Mesothelial cell of epicardium (in vitro differentiated cells): ENCODE data around the gene TNFRSF25. TPM values are rescaled to one million over a fixed set of nuclear protein-coding genes. Genes with fewer than 3 reads are reported as not detected.
A peak's percentile ranks its signal among the peaks of the same experiment; 100 is the strongest.

ENCODE experiments used
- DNase-seq, 2 experiments: peaks; one replicate each; pipeline ENCODE4 v3.0.0; 2021; ENCODE audit warnings: low spot score in 2 of 2; ENCODE audit not compliant: unreplicated experiment in 2 of 2
- H3K27ac Mint-ChIP-seq: 2 replicates; pipeline ENCODE4 v1.8.0; 2021; ENCODE audit warnings: mixed read lengths
- H3K27me3 Mint-ChIP-seq: 2 replicates; pipeline ENCODE4 v1.8.0; 2021; ENCODE audit warnings: low read depth, mixed read lengths
- H3K36me3 Mint-ChIP-seq: 2 replicates; pipeline ENCODE4 v1.8.0; 2021; ENCODE audit warnings: mixed read lengths
- H3K4me1 Mint-ChIP-seq: 2 replicates; pipeline ENCODE4 v1.8.0; 2021; ENCODE audit warnings: mixed read lengths
- H3K4me3 Mint-ChIP-seq: 2 replicates; pipeline ENCODE4 v1.8.0; 2021; ENCODE audit warnings: mild to moderate bottlenecking, moderate library complexity, mixed read lengths
- H3K9me3 Mint-ChIP-seq: 2 replicates; pipeline ENCODE4 v1.8.0; 2021; ENCODE audit warnings: mixed read lengths
- total RNA-seq: library from RNA; stranded (reverse); gene quantifications from 3 replicates; pipeline ENCODE4 v1.2.1, GENCODE V29; 2021
- TF ChIP-seq, protein P1 (sequence below): fragments of 200-600 bp; sonication (generic); IDR thresholded peaks from one replicate; pipeline ENCODE4 v1.5.0; 2021; ENCODE audit warnings: antibody characterized with exemption; ENCODE audit not compliant: unreplicated experiment

TNFRSF25 gene, protein sequence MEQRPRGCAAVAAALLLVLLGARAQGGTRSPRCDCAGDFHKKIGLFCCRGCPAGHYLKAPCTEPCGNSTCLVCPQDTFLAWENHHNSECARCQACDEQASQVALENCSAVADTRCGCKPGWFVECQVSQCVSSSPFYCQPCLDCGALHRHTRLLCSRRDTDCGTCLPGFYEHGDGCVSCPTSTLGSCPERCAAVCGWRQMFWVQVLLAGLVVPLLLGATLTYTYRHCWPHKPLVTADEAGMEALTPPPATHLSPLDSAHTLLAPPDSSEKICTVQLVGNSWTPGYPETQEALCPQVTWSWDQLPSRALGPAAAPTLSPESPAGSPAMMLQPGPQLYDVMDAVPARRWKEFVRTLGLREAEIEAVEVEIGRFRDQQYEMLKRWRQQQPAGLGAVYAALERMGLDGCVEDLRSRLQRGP
- total RNA-seq = 38.9 to 41.6 TPM (median 39.4 TPM) in 3 replicates

DNA sequence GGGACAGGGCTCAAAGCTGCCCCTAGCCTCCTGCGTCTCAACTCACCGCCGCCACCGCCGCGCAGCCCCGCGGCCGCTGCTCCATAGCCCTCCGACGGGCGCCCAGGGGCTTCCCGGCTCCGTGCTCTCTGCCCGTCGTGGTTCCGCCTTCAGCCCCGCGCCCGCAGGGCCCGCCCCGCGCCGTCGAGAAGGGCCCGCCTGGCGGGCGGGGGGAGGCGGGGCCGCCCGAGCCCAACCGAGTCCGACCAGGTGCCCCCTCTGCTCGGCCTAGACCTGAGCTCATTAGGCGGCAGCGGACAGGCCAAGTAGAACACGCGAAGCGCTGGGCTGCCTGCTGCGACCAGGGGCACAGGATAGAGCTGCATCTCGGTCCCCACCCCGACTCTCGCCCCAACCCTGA is at the start of gene TNFRSF25:
Gene TNFRSF25, minus strand, starts transcription at position 151 of the 400 bp plus-strand sequence. Its CDS starts 66 bp downstream, at position 85.
- no peaks in the 10 kb centered on the region for H3K9me3 Mint-ChIP-seq
- H3K27me3 Mint-ChIP-seq = peaks cover 4% of the 10 kb centered on the region
- TF ChIP-seq, protein P1, sequence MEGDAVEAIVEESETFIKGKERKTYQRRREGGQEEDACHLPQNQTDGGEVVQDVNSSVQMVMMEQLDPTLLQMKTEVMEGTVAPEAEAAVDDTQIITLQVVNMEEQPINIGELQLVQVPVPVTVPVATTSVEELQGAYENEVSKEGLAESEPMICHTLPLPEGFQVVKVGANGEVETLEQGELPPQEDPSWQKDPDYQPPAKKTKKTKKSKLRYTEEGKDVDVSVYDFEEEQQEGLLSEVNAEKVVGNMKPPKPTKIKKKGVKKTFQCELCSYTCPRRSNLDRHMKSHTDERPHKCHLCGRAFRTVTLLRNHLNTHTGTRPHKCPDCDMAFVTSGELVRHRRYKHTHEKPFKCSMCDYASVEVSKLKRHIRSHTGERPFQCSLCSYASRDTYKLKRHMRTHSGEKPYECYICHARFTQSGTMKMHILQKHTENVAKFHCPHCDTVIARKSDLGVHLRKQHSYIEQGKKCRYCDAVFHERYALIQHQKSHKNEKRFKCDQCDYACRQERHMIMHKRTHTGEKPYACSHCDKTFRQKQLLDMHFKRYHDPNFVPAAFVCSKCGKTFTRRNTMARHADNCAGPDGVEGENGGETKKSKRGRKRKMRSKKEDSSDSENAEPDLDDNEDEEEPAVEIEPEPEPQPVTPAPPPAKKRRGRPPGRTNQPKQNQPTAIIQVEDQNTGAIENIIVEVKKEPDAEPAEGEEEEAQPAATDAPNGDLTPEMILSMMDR = no peak
- H3K4me1 Mint-ChIP-seq = no peaks in the 10 kb centered on the region
- peaks cover 18% of the 10 kb centered on the region for H3K36me3 Mint-ChIP-seq
- no peak within 1 kb of the TSS for H3K27ac Mint-ChIP-seq
- H3K4me3 Mint-ChIP-seq = no peak within 1 kb of the TSS
- no peak for DNase-seq

DNA sequence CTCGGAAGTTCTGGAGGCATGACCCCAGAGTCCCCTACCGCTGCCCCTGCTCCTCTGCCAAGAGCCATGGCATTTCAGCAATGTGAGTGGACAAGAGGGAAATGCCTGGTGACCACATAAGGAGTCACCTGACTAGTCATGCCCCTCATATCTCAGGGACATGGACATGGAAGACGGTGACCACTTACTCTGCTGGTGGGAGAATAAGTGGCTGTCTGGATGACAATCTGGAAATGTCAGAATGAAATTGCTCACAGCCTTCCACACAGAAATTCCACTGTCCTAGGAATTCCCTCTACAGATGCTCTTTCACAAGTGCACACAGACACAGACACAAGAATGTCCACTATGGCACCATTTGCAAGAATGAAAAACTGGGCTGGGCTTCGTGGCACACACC is 49.8 kb upstream of the TNFRSF25 start:
- Mint-ChIP-seq H3K4me3 (no peak overlapping the region), H3K4me1 (peaks cover 46% of the 10 kb centered on the region), H3K27ac (no peak overlapping the region), H3K27me3 (no peaks in the 10 kb centered on the region), H3K9me3 (no peaks in the 10 kb centered on the region), H3K36me3 (no peaks in the 10 kb centered on the region)
- no peak for DNase-seq
- TF ChIP-seq, protein P1 = no peak

DNA sequence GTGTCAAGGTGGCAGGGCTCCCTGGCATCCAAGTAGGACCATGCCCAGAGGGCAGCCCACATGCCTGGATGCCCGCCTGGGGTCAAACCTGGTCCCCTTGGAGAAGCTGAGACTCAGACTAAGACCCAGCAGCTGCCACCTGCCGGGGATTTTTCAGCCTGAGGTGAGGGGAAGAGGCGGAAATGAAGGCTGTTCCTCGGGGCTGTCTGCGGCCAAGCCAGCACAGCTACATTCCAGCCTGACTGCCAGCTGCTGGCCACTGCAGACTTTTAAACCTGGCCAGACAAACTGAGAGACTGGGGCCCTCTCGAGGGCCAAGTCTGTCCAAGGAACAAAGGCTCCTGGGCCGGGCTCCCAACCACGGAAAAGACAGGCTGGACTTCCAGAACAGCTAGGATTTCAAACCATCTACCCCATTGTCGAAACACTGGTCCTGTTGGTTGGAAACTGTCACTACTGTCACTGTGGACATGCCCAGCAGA is 47.4 kb upstream of the TNFRSF25 start:
- no peak for DNase-seq
- H3K27ac Mint-ChIP-seq = peak overlapping the region; percentile 30
- no peaks in the 10 kb centered on the region for H3K9me3 Mint-ChIP-seq
- H3K27me3 Mint-ChIP-seq = no peaks in the 10 kb centered on the region
- no peak overlapping the region for H3K4me3 Mint-ChIP-seq
- H3K36me3 Mint-ChIP-seq = no peaks in the 10 kb centered on the region
- peaks cover 31% of the 10 kb centered on the region for H3K4me1 Mint-ChIP-seq
- TF ChIP-seq, protein P1 = no peak

DNA sequence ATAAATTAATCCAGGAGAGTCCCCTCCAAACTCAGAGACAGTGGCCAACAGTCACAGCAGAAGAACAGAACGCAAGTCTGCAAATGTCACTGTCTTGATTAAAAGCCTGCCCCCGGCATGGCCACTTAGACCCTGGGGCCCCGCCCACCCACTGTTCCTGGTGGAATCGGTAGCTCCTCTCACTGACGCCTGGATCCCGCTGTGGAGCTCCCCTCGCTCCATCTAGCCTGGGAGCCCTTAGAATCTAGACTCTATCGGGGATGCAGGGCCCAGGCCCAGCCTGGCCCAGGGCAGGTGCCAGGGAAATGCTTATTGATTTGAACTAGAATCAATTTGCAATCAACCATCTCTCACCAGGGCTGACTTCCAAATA is 46.9 kb upstream of the TNFRSF25 start:
- Mint-ChIP-seq H3K27me3 (no peaks in the 10 kb centered on the region), H3K4me1 (peaks cover 31% of the 10 kb centered on the region), H3K36me3 (no peaks in the 10 kb centered on the region), H3K4me3 (no peak overlapping the region), H3K9me3 (no peaks in the 10 kb centered on the region), H3K27ac (no peak overlapping the region)
- no peak for DNase-seq
- TF ChIP-seq, protein P1 = no peak

DNA sequence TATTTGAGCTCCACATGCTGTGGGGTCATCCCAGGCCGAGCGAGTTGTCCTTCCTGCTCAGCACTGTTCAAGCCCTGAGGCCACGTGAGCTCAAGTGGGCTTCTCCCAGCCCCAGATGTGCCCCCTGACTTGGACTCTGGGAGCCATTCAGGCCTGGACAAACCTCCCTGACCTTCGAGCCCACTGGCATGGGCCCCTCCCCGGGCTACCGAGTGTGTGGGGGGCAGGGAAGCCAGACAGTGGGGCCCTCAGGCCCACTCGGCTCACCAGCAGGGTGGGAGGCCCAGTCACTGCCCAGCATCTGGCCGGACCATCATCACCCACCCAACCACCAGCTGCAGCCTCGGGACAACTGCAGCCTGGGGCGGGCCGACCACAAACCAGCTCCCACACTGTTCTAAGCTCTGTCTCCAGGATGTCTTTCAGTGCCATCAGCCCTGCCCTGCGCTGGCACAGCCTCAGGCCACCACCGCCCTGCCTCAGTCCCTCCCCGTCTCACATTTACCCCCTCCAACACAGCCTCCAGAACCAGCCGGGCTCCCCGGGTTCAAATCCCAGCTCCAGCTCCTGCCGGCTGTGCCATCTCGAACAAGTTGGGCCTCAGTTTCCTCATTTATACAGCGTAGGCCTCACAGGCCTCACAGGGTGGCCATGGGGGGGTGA is 46.4 kb upstream of the TNFRSF25 start:
- Mint-ChIP-seq H3K27me3 (no peaks in the 10 kb centered on the region), H3K36me3 (no peaks in the 10 kb centered on the region), H3K9me3 (no peaks in the 10 kb centered on the region), H3K27ac (no peak overlapping the region), H3K4me3 (no peak overlapping the region), H3K4me1 (peaks cover 27% of the 10 kb centered on the region)
- DNase-seq = no peak
- TF ChIP-seq, protein P1 = no peak
